GM18867 (cell line): ENCODE data around the gene ABHD10.
"Not testable (repeated sequence)": the region's sequence is repeated elsewhere in the genome, so short reads cannot be mapped to it uniquely, and the experiment has no call there.

Experiments
- ATAC-seq: cut with Tn5 transposase; IDR thresholded peaks from one replicate; pipeline ENCODE4 v1.9.1; 2021; ENCODE audit warnings: mild to moderate bottlenecking, moderate library complexity; ENCODE audit not compliant: unreplicated experiment

The ABHD10 gene

DNA sequence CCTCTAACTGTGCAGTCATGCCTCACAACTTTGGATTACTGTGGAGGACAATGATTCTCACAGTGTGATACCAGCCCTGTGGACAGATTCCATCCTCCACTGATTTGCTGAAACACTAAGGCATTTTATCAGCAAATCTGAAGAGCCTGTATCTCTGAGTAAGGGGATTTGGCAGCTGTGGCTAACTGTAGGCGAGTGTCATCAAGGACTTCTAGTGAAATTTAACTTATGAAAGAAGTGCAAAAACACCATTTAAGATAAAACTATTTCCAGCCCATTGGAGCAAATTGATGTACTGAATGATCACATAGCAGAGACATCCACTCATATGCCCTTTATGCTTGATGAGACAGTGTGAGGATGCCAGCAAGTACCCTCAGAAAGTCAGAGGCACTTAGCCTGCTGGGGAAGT, 41.9 kb downstream of the ABHD10 start:
- ATAC-seq: no peak

DNA sequence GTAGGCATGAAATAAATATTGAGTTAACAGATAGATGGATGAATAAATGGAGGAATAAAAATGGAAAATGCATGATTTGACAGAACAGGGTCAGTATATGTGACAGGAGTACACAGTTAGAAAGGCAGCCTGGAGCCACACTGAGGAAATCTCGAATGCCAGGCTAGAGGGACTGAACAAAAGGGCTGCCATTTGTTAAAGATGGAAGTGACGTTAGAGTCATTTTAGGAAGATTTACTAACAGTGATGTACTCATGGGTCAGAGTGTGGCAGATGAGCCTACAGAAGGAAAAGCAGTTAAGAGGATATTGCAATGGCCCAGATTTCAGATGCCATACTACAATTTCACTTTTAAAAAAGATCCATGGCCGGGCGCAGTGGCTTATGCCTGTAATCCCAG, 48.3 kb downstream of the ABHD10 start:
- ATAC-seq: no peak

DNA sequence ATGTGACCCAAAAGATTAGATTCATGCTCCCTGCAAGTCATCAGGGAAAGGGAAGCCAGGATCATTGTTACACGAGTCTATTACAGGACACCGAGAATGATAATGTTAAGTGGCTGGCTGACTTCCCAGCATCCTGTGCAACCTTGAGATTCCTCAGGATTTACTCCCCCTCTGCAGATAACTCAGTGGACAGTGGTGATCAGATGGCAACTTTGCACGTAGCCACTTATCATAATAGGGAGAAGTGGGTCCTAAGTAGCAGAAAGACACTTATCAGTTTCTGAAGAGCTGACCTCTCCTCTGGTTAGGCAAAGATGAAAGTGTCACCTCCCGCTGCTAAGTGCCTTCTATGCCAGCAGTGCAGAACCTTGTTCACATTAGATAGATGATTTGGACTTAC, 49.0 kb downstream of the ABHD10 start:
- no peak for ATAC-seq

DNA sequence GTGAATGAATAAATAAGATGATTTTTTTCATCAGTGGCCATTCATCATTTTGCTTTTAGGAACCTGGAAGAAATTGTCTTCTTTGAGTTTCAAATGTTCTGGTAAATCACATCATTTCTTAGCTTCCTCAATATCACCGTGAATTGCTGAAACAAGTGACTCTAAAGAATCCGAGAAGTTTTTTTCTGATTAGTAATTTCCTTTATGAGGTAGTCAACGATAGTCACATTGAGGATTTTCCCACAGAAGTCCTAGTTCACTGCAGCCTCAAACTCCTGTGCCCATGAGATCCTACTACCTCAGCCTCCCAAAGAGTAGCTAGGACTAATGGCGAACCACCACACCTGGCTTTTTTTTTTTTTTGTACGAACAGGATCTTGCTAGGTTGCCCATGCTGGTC, 52.1 kb downstream of the ABHD10 start:
- ATAC-seq: no peak

DNA sequence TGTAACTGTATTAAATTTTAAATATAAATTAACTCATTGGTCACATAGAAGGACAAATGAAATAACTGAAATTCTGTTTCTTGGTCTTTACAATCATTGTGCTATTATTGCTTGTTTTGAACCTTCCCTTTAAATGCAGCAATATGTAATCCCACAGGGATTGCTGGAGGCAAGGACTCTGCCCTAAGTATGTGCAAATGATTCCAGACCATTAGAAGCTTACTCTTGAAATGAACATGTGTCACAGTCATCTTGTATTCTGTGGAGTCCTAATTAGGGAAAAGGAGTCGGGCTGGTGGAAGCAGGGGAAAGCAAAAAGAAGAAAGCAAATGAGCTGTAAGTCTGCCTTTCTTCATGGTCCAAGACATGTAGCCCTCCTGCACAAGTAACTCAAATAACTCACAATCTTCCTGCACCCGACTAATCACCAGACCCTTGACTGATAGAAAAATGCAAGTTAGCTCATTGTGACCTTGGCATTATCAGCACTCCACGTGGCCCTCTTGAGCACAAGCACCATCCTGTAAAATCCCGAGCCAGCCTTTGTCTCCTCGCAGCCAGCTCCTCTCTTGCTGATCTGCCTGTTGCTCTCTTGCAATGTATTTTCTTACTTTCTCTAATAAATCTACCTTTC, 53.4 kb downstream of the ABHD10 start:
- ATAC-seq: no peak

DNA sequence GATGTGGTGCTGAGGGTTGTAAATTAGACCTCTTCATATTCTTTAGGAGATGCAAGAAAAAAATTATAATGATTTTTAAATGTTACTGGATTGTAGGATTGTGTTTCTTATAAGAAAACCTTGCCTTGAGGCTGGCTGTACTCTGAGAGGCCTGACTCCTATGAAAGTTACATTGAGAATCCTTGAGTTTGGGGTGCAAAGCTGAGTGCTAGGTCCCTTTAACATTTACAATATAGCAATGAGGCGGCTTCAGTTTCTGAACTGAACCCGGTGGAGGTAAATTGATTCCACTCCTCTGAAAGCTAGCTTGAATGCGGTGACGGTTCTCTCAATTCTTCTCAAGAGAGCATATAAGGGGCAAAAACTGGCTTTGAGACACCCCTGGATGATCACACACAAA, 55.6 kb downstream of the ABHD10 start, which contains the start of gene TMPRSS7:
TSS of gene TMPRSS7 (plus strand) at position 301 of the 400 bp plus-strand sequence. CDS start 110 bp downstream, outside the sequence.
- ATAC-seq: no peak

DNA sequence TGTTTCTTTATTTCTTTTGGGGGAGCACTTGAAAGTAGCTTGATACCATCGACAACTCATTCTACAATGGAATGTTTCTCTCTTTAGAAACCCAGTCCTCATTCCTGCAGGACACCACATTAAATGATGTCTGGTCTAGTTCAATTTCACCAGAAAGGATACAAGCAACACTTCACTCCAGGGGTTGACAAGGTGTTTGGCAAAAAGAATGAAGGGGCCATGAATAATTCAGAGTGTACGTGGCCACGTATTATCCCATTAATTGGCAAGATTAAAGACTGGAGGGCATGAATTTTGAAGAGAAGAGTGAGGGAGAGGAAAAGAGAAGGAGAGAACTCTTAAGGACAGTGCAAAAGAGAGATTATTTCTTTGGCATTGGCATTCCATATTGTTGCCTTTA, 56.4 kb downstream of the ABHD10 start:
- ATAC-seq: no peak

DNA sequence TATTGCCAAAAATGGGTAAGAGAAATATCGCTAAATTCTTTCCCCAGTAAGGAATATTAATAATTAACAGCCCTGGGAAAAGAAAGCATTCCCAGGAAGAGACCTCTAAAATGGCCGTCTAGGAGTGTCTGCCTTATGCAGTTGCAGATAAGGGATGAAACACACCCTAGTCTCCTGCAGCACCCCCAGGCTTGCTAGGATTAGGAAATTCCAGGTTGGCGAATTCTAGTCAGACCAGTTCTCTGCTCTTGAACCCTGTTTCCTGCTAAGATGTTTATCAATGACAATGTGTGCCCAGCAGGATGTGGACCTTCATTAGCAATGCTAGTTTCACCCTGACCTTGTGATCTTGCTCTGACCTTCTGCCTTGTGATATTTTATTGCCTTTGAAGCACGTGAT, 58.4 kb downstream of the ABHD10 start:
- not testable (repeated sequence) for ATAC-seq

DNA sequence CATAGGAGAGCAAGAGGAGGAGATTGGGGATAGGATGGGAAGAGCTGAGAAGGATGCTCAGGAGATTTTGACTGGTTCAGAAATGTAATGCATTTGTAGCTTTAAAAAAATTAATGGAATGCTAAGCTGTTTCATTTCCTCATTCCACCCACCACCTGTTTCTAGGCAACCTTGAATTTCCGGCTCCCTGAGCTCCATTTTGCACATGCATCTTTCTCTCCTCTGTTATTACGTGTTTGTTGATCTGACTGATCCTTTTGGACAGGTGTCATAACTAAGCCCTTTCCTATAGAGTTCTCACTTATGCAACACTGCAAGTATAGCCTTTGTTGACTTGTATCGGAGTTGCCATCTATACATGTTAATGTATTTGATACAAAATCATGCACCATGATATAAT, 60.0 kb downstream of the ABHD10 start:
- no peak for ATAC-seq

DNA sequence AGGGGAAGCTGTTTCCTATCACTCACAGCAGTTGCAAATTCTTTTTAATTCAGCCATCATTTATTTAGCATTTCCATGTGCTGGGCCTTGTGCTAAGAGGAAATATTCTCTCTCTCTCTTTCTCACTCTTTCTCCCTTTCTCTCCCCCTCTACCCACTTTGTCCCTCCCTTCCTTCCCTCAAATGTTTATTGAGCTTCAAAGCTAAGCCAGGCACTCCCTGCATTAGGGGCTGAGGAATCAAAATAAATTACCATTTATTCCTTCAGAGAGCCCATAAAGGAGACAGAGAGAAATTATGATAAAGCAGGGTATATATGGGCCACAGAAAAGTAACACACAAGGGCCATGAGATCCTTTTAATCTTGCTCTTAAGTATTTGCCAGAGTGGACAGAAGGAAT, 62.5 kb downstream of the ABHD10 start:
- no peak for ATAC-seq

DNA sequence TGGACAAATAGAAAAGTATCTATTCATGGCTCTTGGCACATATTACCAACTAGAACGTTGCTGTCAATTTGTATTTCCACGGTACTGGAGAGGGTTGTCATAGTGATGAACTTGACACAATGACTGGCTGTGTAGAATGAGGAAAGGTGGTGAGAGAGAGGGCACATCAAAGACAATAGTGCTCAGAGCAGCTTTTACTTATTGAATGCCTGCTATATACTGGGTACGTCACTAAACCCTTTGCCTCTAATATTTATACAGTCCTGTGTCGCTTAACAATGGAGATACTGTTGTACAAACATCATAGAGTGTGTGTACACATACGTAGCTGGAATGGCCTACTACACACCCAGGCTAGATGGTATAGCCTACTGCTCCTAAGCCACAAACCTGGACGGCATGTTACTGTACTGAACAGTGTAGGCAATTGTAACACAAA, 64.0 kb downstream of the ABHD10 start:
- no peak for ATAC-seq
